ENCODE data around the gene EML3.
"Not testable (repeated sequence)": the region's sequence is repeated elsewhere in the genome, so short reads cannot be mapped to it uniquely, and the experiment has no call there.

EML3 gene

GRCh38 chr11:62621027-62621566, 8.5 kb upstream of the EML3 start:
- no peak for DNase-seq

- DNase-seq: not testable (repeated sequence)
These were observed 4.4 kb upstream of the EML3 start for GRCh38 chr11:62616957-62617356.

- DNase-seq: no peak
These were observed 2.9 kb upstream of the EML3 start for GRCh38 chr11:62615521-62615920.

- no peak for DNase-seq
These were observed 1.7 kb upstream of the EML3 start for GRCh38 chr11:62614275-62614674.

GRCh38 chr11:62613291-62613778, 760 bp upstream of the EML3 start:
- no peak for DNase-seq

GRCh38 chr11:62611705-62612365, 740 bp downstream of the EML3 start:
- peak in 1 of 2 experiments; percentile 43 for DNase-seq

- no peak for DNase-seq
These were observed 1.5 kb downstream of the EML3 start for GRCh38 chr11:62610814-62611704.

GRCh38 chr11:62610403-62610802, 2.2 kb downstream of the EML3 start:
- DNase-seq: no peak

DNA sequence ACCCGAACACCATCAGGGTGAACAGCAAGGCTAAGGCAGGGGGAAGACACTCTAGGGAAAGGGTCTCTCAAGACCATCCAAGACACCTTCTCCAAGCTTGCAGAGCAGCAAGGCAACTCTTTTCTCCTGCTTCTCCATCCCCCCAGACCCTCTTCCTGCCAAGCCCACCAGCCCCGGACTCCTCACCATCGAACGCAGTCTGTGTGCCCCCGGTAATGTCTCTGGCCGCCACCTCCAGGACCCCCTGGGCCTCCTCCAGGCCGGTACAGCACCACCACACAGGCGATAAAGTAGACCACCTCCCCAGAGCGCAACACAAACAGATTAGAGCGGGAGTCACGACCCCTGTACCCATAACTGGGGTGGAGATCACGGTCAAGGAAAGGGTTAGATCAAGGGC, 3.8 kb downstream of the EML3 start:
- DNase-seq: no peak

- DNase-seq: no peak
These were observed 4.9 kb downstream of the EML3 start for GRCh38 chr11:62607714-62608113.

GRCh38 chr11:62605902-62606301, 6.7 kb downstream of the EML3 start:
- no peak for DNase-seq

DNA sequence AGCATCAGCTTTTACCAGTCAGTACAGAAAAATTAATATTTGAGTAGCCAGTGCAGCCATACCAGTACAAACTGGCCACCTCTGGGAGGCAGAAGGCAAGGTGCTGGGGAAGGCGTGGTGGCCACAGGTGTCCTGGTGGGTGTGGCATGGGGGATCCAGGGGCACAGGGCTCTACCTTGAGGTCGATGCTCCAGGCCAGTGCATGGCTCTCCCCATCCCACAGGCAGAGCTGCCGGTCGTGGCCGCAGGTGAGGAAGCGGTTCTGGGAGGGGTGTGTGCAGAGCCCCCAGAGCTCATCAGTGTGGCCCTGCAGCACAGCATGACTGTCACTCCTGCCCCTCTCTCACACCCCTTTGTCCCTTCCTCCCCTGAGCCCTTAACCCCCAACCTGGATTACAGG, 7.1 kb downstream of the EML3 start:
- DNase-seq: no peak

- DNase-seq: no peak
These were observed 8.0 kb downstream of the EML3 start for GRCh38 chr11:62604460-62605120.

- peak; percentile 6 to 19 for DNase-seq
These were observed 8.7 kb downstream of the EML3 start for GRCh38 chr11:62603776-62604299.

DNA sequence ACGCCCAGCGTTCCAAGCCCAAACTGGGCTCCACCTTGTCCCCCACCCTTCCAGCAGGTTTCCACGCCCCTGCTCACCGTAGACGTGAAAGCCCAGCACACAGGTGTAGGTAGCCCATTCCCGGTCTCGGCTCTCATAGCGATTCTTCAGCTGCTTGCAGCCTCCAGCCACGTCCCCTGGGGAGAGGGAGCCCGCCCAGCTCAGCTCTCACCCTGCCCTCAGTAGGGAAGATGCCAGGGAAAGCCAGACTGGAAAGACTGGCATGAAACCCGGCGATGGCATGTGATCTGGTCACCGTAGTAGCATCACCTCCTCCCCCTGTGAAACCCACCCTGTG, 9.5 kb downstream of the EML3 start:
- DNase-seq: no peak

DNA sequence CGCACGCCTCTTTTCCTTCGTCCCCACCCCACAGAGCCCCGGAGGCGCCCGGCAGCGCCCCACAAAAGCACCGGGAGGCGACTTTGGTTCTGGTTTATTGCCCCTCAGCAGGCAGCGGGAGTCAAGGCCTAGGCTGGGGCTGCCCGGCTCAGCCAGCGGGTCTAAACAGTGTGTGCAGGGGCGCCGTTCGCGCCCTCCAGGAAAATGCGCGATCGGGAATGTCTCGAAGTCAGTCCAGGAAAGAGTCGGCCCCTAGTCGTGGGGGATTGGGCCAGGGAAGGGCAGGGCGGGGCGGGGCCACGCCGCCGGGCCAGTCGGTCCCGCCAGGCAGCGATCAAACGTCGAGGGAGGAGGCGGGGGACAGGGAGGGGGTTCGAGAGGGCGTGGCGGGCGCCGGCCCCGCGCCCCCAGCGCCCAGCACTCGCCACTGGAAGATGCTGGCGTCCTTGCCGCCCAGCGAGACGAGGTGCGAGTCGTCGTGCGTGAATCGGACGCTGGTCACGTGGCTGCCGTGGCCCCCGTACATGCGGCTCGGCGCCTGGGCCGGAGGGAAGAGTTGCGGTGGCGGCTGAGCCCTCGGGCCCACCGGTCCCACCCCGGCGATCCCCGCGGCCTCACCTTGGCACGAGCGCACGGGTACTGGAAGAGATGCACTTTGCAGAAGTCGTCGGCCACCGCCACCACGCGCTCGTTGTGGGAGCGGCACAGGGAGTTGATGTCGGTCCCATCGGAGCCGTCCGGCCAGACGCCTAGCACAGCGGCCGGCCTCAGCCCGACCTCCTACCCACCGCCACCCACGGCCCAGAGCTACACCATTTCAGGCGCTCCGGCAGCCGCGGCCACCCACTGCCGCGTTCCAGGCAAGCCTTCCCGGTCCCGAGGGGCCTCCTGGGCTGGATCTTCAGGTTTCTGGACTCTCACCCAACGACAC, 10.2 kb downstream of the EML3 start:
- DNase-seq: peak; percentile 56 to 71

GRCh38 chr11:62601372-62602140, 11.0 kb downstream of the EML3 start, which contains the start of gene MTA2:
Gene MTA2, minus strand, starts transcription at chr11:62601865. Its CDS starts 415 bp downstream, at chr11:62601450.
- DNase-seq: peak; percentile 97 to 99

- DNase-seq: no peak
These were observed 11.5 kb downstream of the EML3 start for GRCh38 chr11:62601122-62601371.

DNA sequence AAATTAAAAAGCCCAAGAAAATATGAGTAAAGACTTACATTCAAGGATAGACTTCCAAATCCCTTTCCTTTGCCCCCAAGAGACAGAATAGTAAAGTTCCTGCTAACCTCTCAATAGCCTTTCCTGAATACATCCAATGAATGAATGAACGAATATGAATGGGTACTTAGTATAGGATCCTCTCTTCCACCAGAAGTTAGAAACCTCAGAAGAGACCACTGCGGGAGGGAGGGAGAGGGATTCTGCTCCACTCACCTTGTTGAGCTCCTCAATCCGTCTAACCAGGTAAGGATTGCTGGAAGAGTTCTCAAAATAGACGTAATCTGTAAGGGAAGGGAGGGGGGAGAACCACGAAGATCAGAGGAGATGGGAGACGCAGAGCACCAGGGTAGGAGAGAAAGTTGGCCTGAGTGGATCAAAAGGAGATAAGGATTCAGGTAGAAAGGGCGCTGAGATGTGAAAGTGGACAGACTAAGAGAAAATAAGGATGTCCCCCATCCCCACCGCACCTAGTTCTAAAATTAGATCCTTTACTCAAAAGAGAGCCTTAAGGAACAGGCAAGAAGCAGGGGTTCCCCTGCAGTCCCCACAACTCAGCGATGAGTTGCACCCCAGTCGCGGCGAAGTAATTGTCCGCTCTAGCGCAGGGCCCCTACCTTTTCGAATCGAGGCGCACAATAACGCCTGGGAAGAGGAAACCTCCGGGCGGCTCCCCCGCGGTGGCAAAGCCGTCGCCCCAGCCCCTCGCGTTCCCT, 12.0 kb downstream of the EML3 start:
- no peak for DNase-seq

DNA sequence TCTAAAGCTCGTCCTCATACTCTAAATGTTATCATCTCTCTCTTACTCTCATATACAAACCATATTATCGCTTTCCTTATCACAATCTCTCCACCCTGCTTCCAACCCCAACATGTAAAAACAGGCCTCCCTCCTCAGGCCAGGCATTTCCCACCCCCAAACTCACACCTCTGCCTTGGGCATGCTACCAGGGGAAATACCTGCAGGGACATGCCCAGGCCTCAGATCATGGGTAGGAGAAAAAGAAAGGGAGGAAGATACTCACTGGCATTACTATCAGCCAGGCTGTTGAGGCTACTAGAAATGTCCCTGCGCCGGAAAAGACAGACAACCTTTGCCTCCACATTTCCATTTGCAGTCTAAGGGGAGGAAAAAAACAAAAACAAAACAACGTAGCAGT, 12.7 kb downstream of the EML3 start:
- no peak for DNase-seq

All from NCI-H2081 (cell line).